Putamen (tissue), 1 donor: Measurements from ENCODE around the gene SLC16A10.
A peak's percentile ranks its signal among the peaks of the same experiment; 100 is the strongest.
"Not testable (repeated sequence)": the region's sequence is repeated elsewhere in the genome, so short reads cannot be mapped to it uniquely, and the experiment has no call there.

Experiments
- DNase-seq: peaks from one replicate; pipeline ENCODE4 v3.0.0-alpha.2; 2016; ENCODE audit warnings: low spot score

Gene SLC16A10

DNA sequence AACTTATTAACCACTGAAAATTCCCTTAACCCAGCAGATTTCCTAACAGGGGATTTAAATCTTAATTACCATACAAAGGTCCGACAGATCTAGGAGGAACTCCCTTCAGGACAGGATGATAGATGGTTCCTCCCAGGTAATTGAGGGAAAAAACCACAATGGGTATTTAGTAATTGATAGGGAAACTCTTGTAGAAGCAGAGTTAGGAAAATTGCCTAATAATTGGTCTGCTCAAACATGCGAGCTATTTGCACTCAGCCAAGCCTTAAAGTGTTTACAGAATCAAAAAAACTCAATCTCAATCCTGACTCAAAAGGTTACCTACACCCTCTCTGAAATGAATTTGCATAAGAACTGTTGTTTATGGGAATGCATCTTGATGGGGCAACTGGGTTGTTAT lies 45.4 kb downstream of the SLC16A10 start:
- DNase-seq = not testable (repeated sequence)

- DNase-seq = not testable (repeated sequence)
Observed at GRCh38 chr6:111134236-111134869, 47.0 kb downstream of the SLC16A10 start.

- not testable (repeated sequence) for DNase-seq
Observed at GRCh38 chr6:111137489-111138093, 50.3 kb downstream of the SLC16A10 start.

GRCh38 chr6:111147440-111147839 lies 60.1 kb downstream of the SLC16A10 start:
- DNase-seq = no peak

GRCh38 chr6:111148110-111148509 lies 60.8 kb downstream of the SLC16A10 start:
- no peak for DNase-seq

DNA sequence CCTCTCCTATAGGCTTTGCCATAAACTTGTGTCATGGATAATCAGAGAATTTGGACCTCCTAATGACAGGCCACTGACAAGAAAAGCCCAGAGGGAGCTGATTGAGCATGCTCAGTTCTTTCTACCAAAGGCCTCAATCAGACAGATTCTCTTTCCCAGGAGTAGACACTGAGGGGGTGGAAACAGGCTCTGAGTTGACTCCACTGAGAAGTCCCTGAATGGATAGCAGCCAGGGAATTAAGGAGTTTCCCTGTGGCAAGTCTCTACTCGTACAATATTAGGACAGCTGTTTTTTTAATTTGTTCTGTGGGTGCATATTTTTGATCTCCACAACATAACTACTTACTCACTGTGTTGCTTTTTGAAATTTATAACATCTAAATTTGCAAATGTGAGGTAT lies 63.3 kb downstream of the SLC16A10 start:
- DNase-seq = no peak

DNA sequence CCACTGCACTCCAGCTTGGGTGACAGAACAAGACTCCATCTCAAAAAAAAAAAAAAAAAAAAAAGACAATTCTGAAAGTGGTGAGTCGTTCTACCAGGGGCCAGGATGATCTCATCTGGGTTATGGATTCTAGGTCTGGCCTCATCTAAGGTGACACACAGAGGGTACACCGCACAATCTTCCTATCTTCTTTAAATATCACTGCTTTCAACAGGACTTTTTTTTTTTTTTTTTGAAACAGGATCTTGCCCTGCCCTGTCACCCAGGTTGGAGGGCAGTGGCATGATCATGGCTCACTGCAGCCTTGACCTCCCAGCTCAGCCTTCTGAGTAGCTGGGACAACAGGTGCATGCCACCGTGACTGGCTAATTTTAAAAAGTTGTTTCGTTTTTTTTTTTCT lies 67.7 kb downstream of the SLC16A10 start:
- DNase-seq = no peak

DNA sequence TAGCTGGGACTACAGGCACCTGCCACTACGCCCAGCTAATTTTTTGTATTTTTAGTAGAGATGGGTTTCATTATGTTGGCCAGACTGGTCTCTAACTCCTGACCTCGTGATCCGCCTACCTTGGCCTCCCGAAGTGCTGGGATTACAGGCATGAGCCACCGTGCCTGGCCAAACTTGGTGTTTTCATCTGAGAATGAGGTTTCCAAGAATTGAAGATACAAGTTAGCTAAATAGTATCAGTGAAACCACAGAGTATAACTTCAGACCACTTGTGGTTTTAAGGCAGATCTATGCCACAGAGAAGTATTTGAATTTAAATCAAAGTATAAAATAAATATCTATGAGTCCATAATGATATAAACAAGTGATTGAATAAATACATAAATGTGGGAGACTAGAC lies 70.1 kb downstream of the SLC16A10 start:
- no peak for DNase-seq

DNA sequence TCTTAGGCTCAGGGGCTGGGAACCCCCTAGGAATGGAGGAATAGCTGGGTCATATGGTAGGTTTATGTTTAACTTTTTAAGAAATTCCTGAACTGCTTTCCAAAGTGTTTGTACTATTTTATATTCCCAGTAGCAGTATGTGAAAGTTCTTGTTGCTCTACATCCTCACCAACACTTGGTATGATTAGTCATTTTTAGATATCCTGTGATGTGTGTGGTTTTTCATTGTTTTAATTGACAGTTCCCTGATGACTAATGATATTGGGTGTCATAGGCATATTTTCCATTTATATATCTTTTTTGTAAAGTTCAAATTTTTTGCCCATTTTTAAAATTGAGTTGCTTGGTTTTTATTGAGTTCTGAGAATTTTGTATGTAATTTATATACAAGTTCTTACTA lies 72.3 kb downstream of the SLC16A10 start:
- DNase-seq = no peak

- no peak for DNase-seq
Observed at GRCh38 chr6:111161650-111162049, 74.3 kb downstream of the SLC16A10 start.

DNA sequence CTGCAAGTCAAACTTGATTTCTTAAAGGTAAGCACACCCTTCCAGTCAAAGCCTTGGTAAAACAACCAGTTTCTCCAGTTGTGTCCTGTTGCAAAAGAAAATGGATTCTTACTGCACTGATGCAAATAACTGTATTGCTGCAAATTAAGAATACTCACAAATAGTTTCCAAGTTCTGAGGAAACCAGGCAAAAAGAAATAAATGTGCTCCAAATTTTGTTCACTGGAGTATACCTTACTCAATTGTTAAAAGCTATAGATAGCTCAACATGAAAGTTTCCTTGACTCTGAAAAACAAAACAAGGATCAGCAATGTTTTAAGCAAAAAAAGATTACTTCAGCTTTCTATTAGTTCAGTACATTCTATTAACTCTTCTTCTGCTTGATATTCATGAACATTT lies 75.2 kb downstream of the SLC16A10 start:
- no peak for DNase-seq

DNA sequence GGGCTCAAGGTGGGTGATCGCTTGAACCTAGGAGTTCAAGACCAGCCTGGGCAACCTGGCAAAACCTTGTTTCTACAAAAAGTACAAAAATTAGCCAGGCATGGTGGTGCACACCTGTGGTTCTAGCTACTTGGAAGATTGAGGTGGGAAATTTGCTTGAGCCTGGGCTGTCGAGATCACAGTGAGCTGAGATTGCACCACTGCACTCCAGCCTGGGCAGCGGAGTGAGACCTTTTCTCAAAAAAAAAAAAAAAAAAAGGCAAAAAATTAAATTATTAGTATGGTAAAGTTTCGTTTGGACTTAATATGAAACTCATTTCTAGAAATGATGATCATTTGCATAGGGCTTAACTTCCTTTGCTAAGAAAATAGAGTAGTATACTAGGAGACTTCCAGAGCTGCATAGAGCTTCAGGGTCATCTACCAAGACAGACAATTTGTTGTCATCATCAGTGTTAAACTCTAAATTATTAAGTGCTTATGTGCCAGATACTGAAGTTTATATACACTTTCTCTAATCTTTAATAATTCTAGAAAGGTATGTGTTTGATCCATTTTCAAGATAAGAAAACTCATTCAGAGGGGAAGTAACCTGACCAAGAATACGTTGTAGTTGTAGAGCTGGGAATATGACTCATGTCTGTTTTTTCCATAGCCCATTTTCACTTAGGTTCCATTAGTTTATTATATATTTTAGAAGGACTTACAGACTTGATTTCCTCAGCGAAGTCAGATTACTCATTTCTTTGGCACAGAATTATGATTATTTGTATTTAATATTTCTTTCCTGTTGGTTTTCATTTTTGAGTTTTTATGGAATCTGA lies 84.5 kb downstream of the SLC16A10 start:
- DNase-seq = no peak

- DNase-seq = no peak
Observed at GRCh38 chr6:111172563-111172962, 85.3 kb downstream of the SLC16A10 start.

DNA sequence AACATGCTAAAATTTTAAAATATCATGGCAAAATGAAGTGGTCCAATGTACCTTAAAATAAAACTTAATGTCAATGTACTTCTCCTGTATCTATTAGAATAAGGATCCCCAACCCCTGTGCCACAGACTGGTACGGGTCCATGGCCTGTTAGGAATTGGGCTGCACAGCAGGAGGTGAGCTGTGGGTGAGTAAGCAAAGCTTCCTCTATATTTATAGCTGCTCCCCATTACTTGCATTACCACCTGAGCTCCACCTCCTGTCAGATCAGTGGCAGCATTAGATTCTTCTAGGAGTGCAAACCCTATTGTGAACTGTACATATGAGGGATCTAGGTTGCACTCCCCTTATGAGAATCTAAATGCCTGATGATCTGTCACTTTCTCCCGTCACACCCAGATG lies 86.0 kb downstream of the SLC16A10 start:
- DNase-seq = peak; percentile 35

DNA sequence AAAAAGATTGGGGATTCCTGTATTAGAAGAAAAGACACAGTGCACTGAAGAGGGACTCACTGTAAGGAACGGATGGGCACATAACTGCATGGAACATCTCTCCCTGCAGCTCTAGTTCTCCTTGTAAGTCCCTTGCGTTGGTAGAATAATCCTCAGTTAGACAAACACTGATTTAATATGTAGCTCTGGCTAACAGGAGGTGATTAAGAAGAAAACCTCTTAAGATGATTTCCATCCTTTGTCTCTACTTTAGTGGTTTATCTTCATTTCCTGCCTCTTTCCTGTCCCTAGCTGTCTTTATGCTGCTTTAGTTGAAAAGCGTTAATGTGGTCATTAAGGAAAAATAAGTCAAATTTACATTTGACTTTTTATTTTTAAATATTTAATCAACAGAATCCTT lies 86.6 kb downstream of the SLC16A10 start:
- DNase-seq = peak; percentile 3

DNA sequence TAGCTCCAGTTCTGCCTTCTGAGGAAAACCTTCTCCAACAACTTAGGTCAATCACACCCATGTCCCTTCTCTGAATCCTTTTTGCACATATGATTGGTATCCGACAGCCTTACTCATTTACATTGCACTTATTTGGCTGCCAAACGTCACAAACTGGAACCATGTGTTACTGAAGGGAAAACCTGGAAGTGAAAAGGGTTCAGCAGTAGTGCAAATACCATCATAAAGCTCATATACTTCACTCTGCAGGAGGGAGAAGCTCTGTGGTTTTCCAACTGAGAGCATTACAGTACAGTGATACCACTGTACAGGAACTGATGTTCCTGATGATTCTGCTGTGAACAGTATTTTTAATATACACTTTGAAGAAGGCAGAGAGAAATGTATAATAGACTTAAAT lies 87.8 kb downstream of the SLC16A10 start:
- DNase-seq = no peak

GRCh38 chr6:111176038-111176759 lies 88.9 kb downstream of the SLC16A10 start:
- no peak for DNase-seq

GRCh38 chr6:111176760-111177099 lies 89.4 kb downstream of the SLC16A10 start:
- no peak for DNase-seq

- no peak for DNase-seq
Observed at GRCh38 chr6:111177131-111177530, 89.8 kb downstream of the SLC16A10 start.

DNA sequence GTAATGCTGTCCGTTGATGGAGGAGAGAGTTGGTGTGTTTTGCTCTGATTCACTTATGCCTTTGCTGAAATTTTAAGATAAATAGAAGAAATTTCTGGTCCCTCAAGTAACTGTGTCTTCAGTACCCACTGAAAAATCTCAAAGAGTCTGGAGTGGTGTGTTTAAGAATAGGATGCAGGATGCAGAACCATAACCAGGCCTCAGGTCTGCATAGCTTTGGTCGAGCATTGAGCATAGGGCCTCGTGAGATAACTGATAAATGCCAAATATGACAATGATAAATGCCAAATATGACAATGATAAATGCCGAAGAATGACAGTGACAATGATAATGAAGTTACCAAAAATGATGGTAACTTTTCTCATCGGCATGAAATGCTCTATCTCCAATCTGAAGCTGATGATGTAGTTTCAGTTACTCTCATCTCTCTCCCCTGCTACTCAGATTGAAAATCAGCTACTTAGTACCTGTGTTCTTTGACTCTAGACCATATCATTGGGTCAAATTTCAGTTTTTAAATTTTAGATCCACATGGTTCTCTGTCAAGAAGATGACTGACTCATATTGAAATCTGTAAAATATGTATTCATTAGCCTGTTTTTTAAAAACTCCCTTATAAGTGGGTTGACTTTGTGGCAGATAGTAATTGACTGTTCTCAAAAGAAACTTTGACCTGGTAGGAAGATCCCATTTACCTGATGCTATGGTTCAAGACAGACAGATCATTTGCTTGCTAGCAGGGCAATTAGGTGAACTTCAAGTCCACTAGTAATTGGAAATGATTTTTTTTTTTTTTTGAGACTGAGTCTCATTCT lies 96.6 kb downstream of the SLC16A10 start:
- no peak for DNase-seq

DNA sequence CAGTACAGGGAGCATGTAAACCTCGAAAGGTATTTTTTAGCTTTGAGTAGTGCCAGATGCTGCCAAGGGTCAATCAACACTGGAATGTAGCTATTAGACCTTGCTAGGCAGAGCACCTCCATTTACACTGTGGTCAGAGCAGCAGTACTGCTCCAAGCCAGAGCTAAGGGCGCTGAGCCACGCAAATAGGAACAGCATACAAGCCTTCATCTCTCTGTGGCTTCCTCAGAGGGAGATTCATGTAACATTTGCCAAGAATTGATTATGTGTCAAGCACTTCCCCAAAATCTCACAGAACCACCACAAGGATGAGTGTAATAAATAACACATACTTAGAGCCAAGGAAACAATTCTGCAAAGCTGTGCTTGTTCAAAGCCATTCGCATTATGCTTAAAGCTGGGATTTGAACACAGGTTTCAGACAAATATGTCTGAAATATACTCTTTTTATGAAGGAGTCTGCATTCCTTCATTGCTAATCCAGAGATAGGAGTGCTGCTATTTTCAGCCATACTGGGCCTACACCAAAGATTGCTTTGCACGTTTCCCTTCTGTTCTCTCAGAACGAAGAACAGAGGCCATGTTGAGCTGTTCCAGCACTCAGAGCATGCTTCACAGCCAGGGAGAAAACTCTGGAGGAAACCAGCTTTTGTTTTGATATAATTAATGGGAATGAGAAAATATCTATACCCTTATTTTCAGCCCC lies 97.7 kb downstream of the SLC16A10 start:
- DNase-seq = no peak
